K562 (cell line): ENCODE measurements around the gene TPX2. TPM values are rescaled to one million over a fixed set of nuclear protein-coding genes. Genes with fewer than 3 reads are reported as not detected.

Source experiments
- CCNT2 ChIP-seq: IDR thresholded peaks from 2 replicates; pipeline ENCODE4 v1.6.1; 2011; ENCODE audit warnings: borderline replicate concordance, low read depth, mild to moderate bottlenecking, moderate library complexity, mixed read lengths, low read length; ENCODE audit not compliant: insufficient read length; ENCODE audit errors: extremely low read depth
- GTF2E2 ChIP-seq: fragments of 200-800 bp; sonication (Bioruptor generic); IDR thresholded peaks from 2 replicates; pipeline ENCODE4 v1.6.1; 2016; ENCODE audit warnings: missing genetic modification characterization, missing compliant biosample characterization
- NELFE ChIP-seq: IDR thresholded peaks from 2 replicates; pipeline ENCODE4 v1.6.1; 2011; ENCODE audit warnings: mild to moderate bottlenecking; ENCODE audit not compliant: insufficient read depth, insufficient read length
- RBBP5 ChIP-seq: fragments of 200-600 bp; sonication (generic); IDR thresholded peaks from 2 replicates; pipeline ENCODE4 v1.6.1; 2012; ENCODE audit warnings: borderline replicate concordance, mild to moderate bottlenecking, low read length, control low read depth, inconsistent platforms; ENCODE audit not compliant: insufficient read depth, poor library complexity, severe bottlenecking
- RFX5 ChIP-seq: IDR thresholded peaks from 2 replicates; pipeline ENCODE4 v1.6.1; 2011; ENCODE audit warnings: low read depth, mild to moderate bottlenecking, improper control_type of control experiment, low read length
- SIX5 ChIP-seq, 2 experiments: IDR thresholded peaks; 2 replicates each; pipeline ENCODE4 v1.6.1; 2011; ENCODE audit warnings: low read length in 2 of 2, borderline replicate concordance in 1 of 2, low read depth in 1 of 2, mild to moderate bottlenecking in 1 of 2, moderate library complexity in 1 of 2; ENCODE audit not compliant: insufficient read depth in 1 of 2
- TARDBP ChIP-seq: fragments of 450-650 bp; IDR thresholded peaks from 2 replicates; pipeline ENCODE4 v1.6.1; 2016
- TCF3 ChIP-seq: sonication (generic); formaldehyde crosslinking; IDR thresholded peaks from 2 replicates; pipeline ENCODE4 v1.4.0; 2020; ENCODE audit warnings: mild to moderate bottlenecking, missing genetic modification reagents
- THRAP3 ChIP-seq: fragments of 450-650 bp; IDR thresholded peaks from 2 replicates; pipeline ENCODE4 v1.6.1; 2016; ENCODE audit warnings: mild to moderate bottlenecking, inconsistent platforms, borderline replicate concordance
- TRIM24 ChIP-seq, 2 experiments: fragments of 450-650 bp; IDR thresholded peaks; 2 replicates each; pipeline ENCODE4 v1.6.1; 2016
- ZNF133 ChIP-seq: fragments of 250-450 bp; sonication (Bioruptor Pico); IDR thresholded peaks from 2 replicates; pipeline ENCODE4 v1.4.0; 2020; ENCODE audit warnings: mild to moderate bottlenecking
- ZNF217 ChIP-seq: sonication (generic); formaldehyde crosslinking; IDR thresholded peaks from 2 replicates; pipeline ENCODE4 v1.8.0; 2022; ENCODE audit warnings: mild to moderate bottlenecking, missing genetic modification reagents
- ZNF347 ChIP-seq: fragments of 450-650 bp; formaldehyde crosslinking; IDR thresholded peaks from 2 replicates; pipeline ENCODE4 v1.4.0; 2020; ENCODE audit warnings: low read depth, mild to moderate bottlenecking, moderate library complexity
- ZNF384 ChIP-seq: IDR thresholded peaks from 2 replicates; pipeline ENCODE4 v1.6.1; 2012; ENCODE audit warnings: low read depth, low read length, improper control_type of control experiment
- ZNF699 ChIP-seq: fragments of 250-450 bp; sonication (Bioruptor Pico); IDR thresholded peaks from 2 replicates; pipeline ENCODE4 v1.8.0; 2021; ENCODE audit warnings: mild to moderate bottlenecking, moderate library complexity; ENCODE audit not compliant: insufficient replicate concordance
- polyA plus RNA-seq, 8 experiments: library from polyadenylated mRNA; depleted of rRNA in 4 of 8; stranded (reverse) in 5 of 8; unstranded in 3 of 8; fragments of >200 nt; fragmentation: Nextera tagmentation in 2 of 8; fragmentation: Illumina TruSeq in 1 of 8; extraction: Ambion mirVana in 2 of 8; extraction: Trizol in 1 of 8; gene quantifications; 2 replicates each; pipeline versions ENCODE4 v1.2.1 to v1.2.3, GENCODE V29; 2011 to 2014; ENCODE audit warnings: inconsistent platforms in 1 of 8, missing spikeins in 1 of 8
- total RNA-seq, 7 experiments: library from RNA; depleted of rRNA in 6 of 7; stranded (reverse); fragments of >200 nt in 6 of 7; fragmentation: Illumina TruSeq in 2 of 7; extraction: Trizol in 2 of 7; gene quantifications; 2 replicates each; pipeline versions ENCODE4 v1.2.1 to v1.2.3, GENCODE V29; 2011 to 2021; ENCODE audit warnings: low replicate concordance in 1 of 7
- TF ChIP-seq, protein P1 (sequence below): fragments of 250-450 bp; sonication (Bioruptor Pico); IDR thresholded peaks from 2 replicates; pipeline ENCODE4 v1.9.0; 2021; ENCODE audit warnings: mild to moderate bottlenecking
- TF ChIP-seq, protein P2 (sequence below): fragments of 250-450 bp; sonication (Bioruptor Pico); IDR thresholded peaks from 2 replicates; pipeline ENCODE4 v1.5.0; 2021; ENCODE audit warnings: mild to moderate bottlenecking, borderline replicate concordance
- TF ChIP-seq, protein P3 (sequence below): fragments of 450-650 bp; formaldehyde crosslinking; conservative IDR thresholded peaks from 2 replicates; pipeline ENCODE4 v1.4.0; 2022; ENCODE audit warnings: mild to moderate bottlenecking, missing genetic modification characterization

Gene TPX2
- total and polyA plus RNA-seq, 9 of the 15 experiments (the other 6 are each of a cell fraction or from before 2014, with no cell fraction given) = 48.0 to 241 (median 133) TPM

DNA sequence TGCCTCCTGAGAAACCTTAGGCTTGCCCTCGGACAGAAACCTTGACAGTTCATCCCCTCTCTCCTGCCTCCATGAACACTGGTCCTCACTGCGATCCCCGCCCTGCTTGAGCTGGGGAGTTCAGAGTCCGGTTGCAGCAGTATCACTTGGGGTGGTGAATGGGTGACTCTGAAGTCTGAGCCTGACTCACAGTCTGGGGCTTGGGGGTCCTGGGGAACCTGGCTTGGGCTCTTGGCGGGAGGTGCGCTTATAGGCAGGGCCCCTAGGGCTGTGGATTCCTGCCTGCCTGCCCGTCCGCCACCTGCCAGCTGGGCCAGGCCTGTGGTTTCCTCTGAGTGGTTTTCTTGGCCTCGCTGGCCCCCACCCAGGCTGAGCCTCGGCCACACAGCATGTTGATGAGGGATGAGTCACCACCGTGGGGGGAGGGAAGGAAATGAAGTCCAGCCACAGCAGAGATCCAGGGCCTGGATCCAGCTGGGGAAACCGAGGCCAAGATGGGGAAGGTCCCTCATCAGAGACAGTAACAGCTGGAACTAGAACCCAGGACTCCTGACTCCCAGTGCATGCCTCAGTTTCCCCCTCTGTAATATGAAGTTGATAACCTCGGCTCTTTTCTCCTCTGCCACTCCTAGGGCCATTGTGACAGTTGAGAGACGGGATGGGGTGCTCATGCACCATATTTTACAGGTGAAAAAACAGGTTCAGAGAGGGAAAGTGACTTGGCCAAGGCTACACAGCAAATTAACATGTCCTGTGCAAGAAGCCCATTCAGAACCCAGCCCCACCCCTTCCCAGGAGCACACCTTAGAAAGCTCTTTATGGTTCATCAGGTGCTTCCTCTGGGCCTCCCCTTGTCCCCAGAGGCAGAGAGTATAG lies 97.1 kb downstream of the TPX2 start (continued):
- TF ChIP-seq RFX5 (no peak), GTF2E2 (tag) (peak; percentile 61; the same call in 1 of the 2 replicates), ZNF217 (CRISPR knock-in tag) (no peak), ZNF133 (CRISPR knock-in tag) (no peak), ZNF384 (no peak), CCNT2 (peak; percentile 44), THRAP3 (no peak), TRIM24 (IDR thresholded peaks at IDR 0.05) (peak in 1 of 2 experiments; percentile 62; a peak in 2 of 4 replicates), ZNF347 (no peak), ZNF699 (no peak), TARDBP (0 out of 2 replicates have a peak, but pooled peaks have one; percentile 52), SIX5 (IDR thresholded peaks at IDR 0.05; ENCODE audit: borderline replicate concordance in 1 of 2, insufficient read depth in 1 of 2, low read depth in 1 of 2, low read length in 2 of 2) (no peak), NELFE (no peak), RBBP5 (no peak), TCF3 (CRISPR knock-in tag) (peak; percentile 59; the same call in 1 of the 2 replicates)
- TF ChIP-seq, protein P1, sequence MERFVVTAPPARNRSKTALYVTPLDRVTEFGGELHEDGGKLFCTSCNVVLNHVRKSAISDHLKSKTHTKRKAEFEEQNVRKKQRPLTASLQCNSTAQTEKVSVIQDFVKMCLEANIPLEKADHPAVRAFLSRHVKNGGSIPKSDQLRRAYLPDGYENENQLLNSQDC (CRISPR knock-in tag) = no peak
- TF ChIP-seq, protein P2, sequence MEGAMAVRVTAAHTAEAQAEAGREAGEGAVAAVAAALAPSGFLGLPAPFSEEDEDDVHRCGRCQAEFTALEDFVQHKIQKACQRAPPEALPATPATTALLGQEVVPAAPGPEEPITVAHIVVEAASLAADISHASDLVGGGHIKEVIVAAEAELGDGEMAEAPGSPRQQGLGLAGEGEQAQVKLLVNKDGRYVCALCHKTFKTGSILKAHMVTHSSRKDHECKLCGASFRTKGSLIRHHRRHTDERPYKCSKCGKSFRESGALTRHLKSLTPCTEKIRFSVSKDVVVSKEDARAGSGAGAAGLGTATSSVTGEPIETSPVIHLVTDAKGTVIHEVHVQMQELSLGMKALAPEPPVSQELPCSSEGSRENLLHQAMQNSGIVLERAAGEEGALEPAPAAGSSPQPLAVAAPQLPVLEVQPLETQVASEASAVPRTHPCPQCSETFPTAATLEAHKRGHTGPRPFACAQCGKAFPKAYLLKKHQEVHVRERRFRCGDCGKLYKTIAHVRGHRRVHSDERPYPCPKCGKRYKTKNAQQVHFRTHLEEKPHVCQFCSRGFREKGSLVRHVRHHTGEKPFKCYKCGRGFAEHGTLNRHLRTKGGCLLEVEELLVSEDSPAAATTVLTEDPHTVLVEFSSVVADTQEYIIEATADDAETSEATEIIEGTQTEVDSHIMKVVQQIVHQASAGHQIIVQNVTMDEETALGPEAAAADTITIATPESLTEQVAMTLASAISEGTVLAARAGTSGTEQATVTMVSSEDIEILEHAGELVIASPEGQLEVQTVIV (CRISPR knock-in tag) = no peak
- TF ChIP-seq, protein P3, sequence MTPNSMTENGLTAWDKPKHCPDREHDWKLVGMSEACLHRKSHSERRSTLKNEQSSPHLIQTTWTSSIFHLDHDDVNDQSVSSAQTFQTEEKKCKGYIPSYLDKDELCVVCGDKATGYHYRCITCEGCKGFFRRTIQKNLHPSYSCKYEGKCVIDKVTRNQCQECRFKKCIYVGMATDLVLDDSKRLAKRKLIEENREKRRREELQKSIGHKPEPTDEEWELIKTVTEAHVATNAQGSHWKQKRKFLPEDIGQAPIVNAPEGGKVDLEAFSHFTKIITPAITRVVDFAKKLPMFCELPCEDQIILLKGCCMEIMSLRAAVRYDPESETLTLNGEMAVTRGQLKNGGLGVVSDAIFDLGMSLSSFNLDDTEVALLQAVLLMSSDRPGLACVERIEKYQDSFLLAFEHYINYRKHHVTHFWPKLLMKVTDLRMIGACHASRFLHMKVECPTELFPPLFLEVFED = no peak
